SK-N-SH (cell line): ENCODE measurements around the gene DIAPH2. TPM values are rescaled to one million over a fixed set of nuclear protein-coding genes. Genes with fewer than 3 reads are reported as not detected.

Experiments
- CTCF ChIA-PET: fragments of 300-600, 350-600 bp; formaldehyde crosslinking; extraction: SDS; loops from one replicate; lab custom pipeline; 2021; lab: Yijun Ruan, JAX
- POLR2A ChIA-PET: fragments of 350-600 bp; sonication (Branson Sonifier 250); formaldehyde crosslinking; extraction: SDS; loops from one replicate; lab custom pipeline; 2020; ENCODE audit warnings: antibody characterized with exemption, inconsistent platforms; lab: Yijun Ruan, JAX
- DNase-seq: peaks from one replicate; pipeline ENCODE4 v3.0.0; 2012
- H2AFZ ChIP-seq: fragments of 200-600 bp; sonication (generic); 2 replicates; pipeline ENCODE4 v1.8.1; 2016; ENCODE audit warnings: antibody characterized with exemption, mild to moderate bottlenecking, low read depth
- H3F3A ChIP-seq: fragments of 200-600 bp; sonication (generic); replicated peaks from 2 replicates; pipeline ENCODE3; 2016; ENCODE audit warnings: antibody characterized with exemption, mild to moderate bottlenecking; ENCODE audit not compliant: insufficient read depth
- H3K27ac ChIP-seq, 2 experiments: fragments of 200-500 bp in 1 of 2; fragments of 200-600 bp in 1 of 2; sonication (Bioruptor generic) in 1 of 2; sonication (generic), shearing (Covaris generic) in 1 of 2; 2 replicates each; pipeline versions ENCODE4 v1.5.1 to v1.6.1; 2014 to 2016; ENCODE audit warnings: low read depth in 2 of 2, inconsistent platforms in 1 of 2, low read length in 1 of 2, mild to moderate bottlenecking in 1 of 2, mixed read lengths in 1 of 2
- H3K27me3 ChIP-seq: fragments of 200-600 bp; sonication (generic), shearing (Covaris generic); 2 replicates; pipeline ENCODE4 v1.6.1; 2016; ENCODE audit warnings: mixed run types; ENCODE audit not compliant: insufficient read depth
- H3K36me3 ChIP-seq, 2 experiments: fragments of 200-500 bp in 1 of 2; fragments of 200-600 bp in 1 of 2; sonication (Bioruptor generic) in 1 of 2; sonication (generic) in 1 of 2; replicated peaks in 1 of 2; 2 replicates each; pipeline versions ENCODE3 to v1.5.1; 2014 to 2016; ENCODE audit warnings: low read length in 1 of 2, mild to moderate bottlenecking in 1 of 2; ENCODE audit not compliant: insufficient read depth in 2 of 2, control insufficient read depth in 1 of 2
- H3K4me1 ChIP-seq, 2 experiments: fragments of 200-500 bp in 1 of 2; fragments of 200-600 bp in 1 of 2; sonication (Bioruptor generic) in 1 of 2; sonication (generic), shearing (Covaris generic) in 1 of 2; 2 replicates each; pipeline versions ENCODE4 v1.5.1 to v1.6.1; 2014 to 2016; ENCODE audit warnings: low read depth in 1 of 2, low read length in 1 of 2, mixed run types in 1 of 2; ENCODE audit not compliant: insufficient read depth in 2 of 2, control insufficient read depth in 1 of 2
- H3K4me2 ChIP-seq: fragments of 200-600 bp; sonication (generic), shearing (Covaris generic); 2 replicates; pipeline ENCODE4 v1.6.1; 2017; ENCODE audit warnings: mixed run types
- H3K4me3 ChIP-seq, 2 experiments: fragments of 200-500 bp in 1 of 2; fragments of 200-600 bp in 1 of 2; sonication (Bioruptor generic) in 1 of 2; sonication (generic), shearing (Covaris generic) in 1 of 2; 2 replicates each; pipeline versions ENCODE4 v1.5.1 to v1.8.1; 2014 to 2016; ENCODE audit warnings: low read depth in 2 of 2, inconsistent platforms in 1 of 2, low read length in 1 of 2, mild to moderate bottlenecking in 1 of 2, mixed read lengths in 1 of 2, moderate library complexity in 1 of 2
- H3K79me2 ChIP-seq: fragments of 200-600 bp; sonication (generic); 2 replicates; pipeline ENCODE4 v1.8.1; 2017; ENCODE audit warnings: mild to moderate bottlenecking; ENCODE audit not compliant: insufficient read depth
- H3K9ac ChIP-seq: fragments of 200-600 bp; sonication (generic); 2 replicates; pipeline ENCODE4 v1.6.1; 2017; ENCODE audit warnings: mixed run types
- H3K9me2 ChIP-seq: fragments of 200-600 bp; sonication (generic); 2 replicates; pipeline ENCODE4 v1.6.1; 2017; ENCODE audit warnings: mixed run types
- H3K9me3 ChIP-seq: fragments of 200-600 bp; sonication (generic); 2 replicates; pipeline ENCODE4 v1.6.1; 2017; ENCODE audit warnings: mixed run types, mild to moderate bottlenecking, moderate library complexity
- H4K20me1 ChIP-seq: fragments of 200-600 bp; sonication (generic); 2 replicates; pipeline ENCODE4 v1.6.1; 2017; ENCODE audit warnings: mild to moderate bottlenecking, mixed run types; ENCODE audit not compliant: insufficient read depth
- CHD2 ChIP-seq: fragments of 150-350 bp; IDR thresholded peaks from 2 replicates; pipeline ENCODE4 v1.6.1; 2018; ENCODE audit warnings: low read length; ENCODE audit not compliant: partially characterized antibody
- EZH2phosphoT487 ChIP-seq: fragments of 200-600 bp; sonication (generic); IDR thresholded peaks from 2 replicates; pipeline ENCODE4 v1.6.1; 2017; ENCODE audit warnings: low read depth, mixed run types, mild to moderate bottlenecking, antibody characterized with exemption, moderate library complexity, borderline replicate concordance
- FOSL2 ChIP-seq: IDR thresholded peaks from 2 replicates; pipeline ENCODE4 v1.4.0; 2012; ENCODE audit warnings: low read depth, mild to moderate bottlenecking, moderate library complexity, borderline replicate concordance
- FOXJ3 ChIP-seq: sonication (generic); formaldehyde crosslinking; IDR thresholded peaks from 2 replicates; pipeline ENCODE4 v1.5.1; 2020; ENCODE audit warnings: mild to moderate bottlenecking, missing genetic modification reagents
- FOXM1 ChIP-seq: IDR thresholded peaks from 2 replicates; pipeline ENCODE4 v1.4.0; 2012; ENCODE audit warnings: low read depth, mild to moderate bottlenecking
- GABPA ChIP-seq: IDR thresholded peaks from 2 replicates; pipeline ENCODE4 v1.4.0; 2012; ENCODE audit warnings: low read depth, mild to moderate bottlenecking
- MEF2A ChIP-seq: IDR thresholded peaks from 2 replicates; pipeline ENCODE4 v1.4.0; 2012; ENCODE audit warnings: low read depth, borderline replicate concordance
- MXI1 ChIP-seq: IDR thresholded peaks from 2 replicates; pipeline ENCODE4 v1.6.1; 2012; ENCODE audit warnings: mild to moderate bottlenecking, low read depth, low read length, improper control_type of control experiment
- NFIC ChIP-seq: IDR thresholded peaks from 2 replicates; pipeline ENCODE4 v1.4.0; 2012; ENCODE audit warnings: borderline replicate concordance
- RAD21 ChIP-seq: IDR thresholded peaks from 2 replicates; pipeline ENCODE4 v1.6.1; 2012; ENCODE audit warnings: mild to moderate bottlenecking, low read length
- RCOR1 ChIP-seq: fragments of 150-350 bp; IDR thresholded peaks from 2 replicates; pipeline ENCODE4 v1.6.1; 2017; ENCODE audit warnings: antibody characterized with exemption, low read length
- REST ChIP-seq: IDR thresholded peaks from 2 replicates; pipeline ENCODE4 v1.6.1; 2012; ENCODE audit warnings: mild to moderate bottlenecking, low read depth, low read length, moderate library complexity
- RFX5 ChIP-seq: IDR thresholded peaks from 2 replicates; pipeline ENCODE4 v1.6.1; 2012; ENCODE audit warnings: mild to moderate bottlenecking, improper control_type of control experiment, low read length
- TEAD4 ChIP-seq: IDR thresholded peaks from 2 replicates; pipeline ENCODE4 v1.4.0; 2012; ENCODE audit warnings: mild to moderate bottlenecking, borderline replicate concordance; ENCODE audit not compliant: insufficient read depth
- ZBTB33 ChIP-seq: IDR thresholded peaks from 2 replicates; pipeline ENCODE4 v1.4.0; 2012; ENCODE audit warnings: low read depth, borderline replicate concordance
- WGBS: methylation state at CpG from one replicate; pipeline ENCODE4 v1.1.6; 2017; ENCODE audit warnings: low lambda C conversion rate; 5-methylcytosine and 5-hydroxymethylcytosine counted together
- polyA plus RNA-seq, 3 experiments: library from polyadenylated mRNA; depleted of rRNA; stranded (reverse); fragments of >200 nt; gene quantifications; 2 replicates each; pipeline ENCODE4 v1.2.3, GENCODE V29; 2012
- TF ChIP-seq, protein P1 (sequence below): fragments of 150-350 bp; IDR thresholded peaks from 2 replicates; pipeline ENCODE4 v1.6.1; 2016; ENCODE audit warnings: mild to moderate bottlenecking, low read depth, low read length
- TF ChIP-seq, protein P2 (sequence below): IDR thresholded peaks from 2 replicates; pipeline ENCODE4; 2012

DIAPH2 gene
- polyA plus RNA-seq, 1 of the 3 experiments (the other 2 are of a cell fraction) = 1.1 TPM

DNA sequence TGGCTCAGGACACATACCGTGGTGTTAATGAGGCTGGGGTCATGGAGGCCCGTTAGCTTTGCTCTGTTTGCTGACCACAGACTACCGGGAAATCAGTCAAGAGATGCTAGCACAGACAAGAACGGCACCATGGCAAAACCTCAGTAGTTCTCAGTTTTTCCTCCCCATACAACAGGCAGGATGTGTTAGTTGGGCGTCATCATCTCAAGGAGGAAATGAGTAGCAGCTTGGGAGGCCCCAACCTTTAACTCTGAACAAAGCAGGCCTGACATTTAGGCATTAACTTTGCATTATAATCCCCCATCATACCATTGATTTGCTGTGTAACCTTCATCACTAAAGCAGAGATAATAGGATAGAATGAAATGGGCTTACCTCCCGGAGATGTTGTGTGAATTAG is 913.3 kb downstream of the DIAPH2 start (continued):
- no peak for TF ChIP-seq FOXJ3 (CRISPR knock-in tag)
- TF ChIP-seq, protein P1, sequence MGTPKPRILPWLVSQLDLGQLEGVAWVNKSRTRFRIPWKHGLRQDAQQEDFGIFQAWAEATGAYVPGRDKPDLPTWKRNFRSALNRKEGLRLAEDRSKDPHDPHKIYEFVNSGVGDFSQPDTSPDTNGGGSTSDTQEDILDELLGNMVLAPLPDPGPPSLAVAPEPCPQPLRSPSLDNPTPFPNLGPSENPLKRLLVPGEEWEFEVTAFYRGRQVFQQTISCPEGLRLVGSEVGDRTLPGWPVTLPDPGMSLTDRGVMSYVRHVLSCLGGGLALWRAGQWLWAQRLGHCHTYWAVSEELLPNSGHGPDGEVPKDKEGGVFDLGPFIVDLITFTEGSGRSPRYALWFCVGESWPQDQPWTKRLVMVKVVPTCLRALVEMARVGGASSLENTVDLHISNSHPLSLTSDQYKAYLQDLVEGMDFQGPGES = no peak

GRCh38 chrX:97602465-97603258 is 918.0 kb downstream of the DIAPH2 start:
- H3K9me2 ChIP-seq = no peaks in the 10 kb centered on the region
- ChIA-PET CTCF (no interaction called here), POLR2A (no interaction called here)
- H3K9ac ChIP-seq = no peak overlapping the region
- 42% methylated on average over 3 of the region's 3 CpGs for WGBS
- no peaks in the 10 kb centered on the region for H3K27me3 ChIP-seq
- H3K36me3 ChIP-seq = no peaks in the 10 kb centered on the region
- TF ChIP-seq FOSL2 = no peak
- no peak for TF ChIP-seq MEF2A
- no peak for TF ChIP-seq RAD21
- no peak for TF ChIP-seq RCOR1
- TF ChIP-seq EZH2phosphoT487 = no peak
- TF ChIP-seq, protein P2, sequence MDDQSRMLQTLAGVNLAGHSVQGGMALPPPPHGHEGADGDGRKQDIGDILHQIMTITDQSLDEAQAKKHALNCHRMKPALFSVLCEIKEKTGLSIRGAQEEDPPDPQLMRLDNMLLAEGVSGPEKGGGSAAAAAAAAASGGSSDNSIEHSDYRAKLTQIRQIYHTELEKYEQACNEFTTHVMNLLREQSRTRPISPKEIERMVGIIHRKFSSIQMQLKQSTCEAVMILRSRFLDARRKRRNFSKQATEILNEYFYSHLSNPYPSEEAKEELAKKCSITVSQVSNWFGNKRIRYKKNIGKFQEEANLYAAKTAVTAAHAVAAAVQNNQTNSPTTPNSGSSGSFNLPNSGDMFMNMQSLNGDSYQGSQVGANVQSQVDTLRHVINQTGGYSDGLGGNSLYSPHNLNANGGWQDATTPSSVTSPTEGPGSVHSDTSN = no peak
- no peak for TF ChIP-seq MXI1
- no peak for TF ChIP-seq CHD2
- TF ChIP-seq RFX5 = no peak
- no peak for TF ChIP-seq TEAD4
- no peak for TF ChIP-seq REST
- no peak for TF ChIP-seq FOXM1
- TF ChIP-seq GABPA = no peak
- no peak for TF ChIP-seq NFIC
- TF ChIP-seq ZBTB33 = no peak
- no peaks in the 10 kb centered on the region for H3K9me3 ChIP-seq
- H3K4me1 ChIP-seq = no peaks in the 10 kb centered on the region
- H3K27ac ChIP-seq = no peak overlapping the region
- no peak overlapping the region for H2AFZ ChIP-seq
- DNase-seq = no peak
- no peaks in the 10 kb centered on the region for H4K20me1 ChIP-seq
- no peaks in the 10 kb centered on the region for H3F3A ChIP-seq
- H3K4me2 ChIP-seq = no peak overlapping the region
- H3K4me3 ChIP-seq = no peak overlapping the region
- H3K79me2 ChIP-seq = no peaks in the 10 kb centered on the region
